ENCODE results near the gene FXR2. TPM values are rescaled to one million over a fixed set of nuclear protein-coding genes. Genes with fewer than 3 reads are reported as not detected.

The FXR2 gene
- total RNA-seq, 1 experiment from 2014 or later, result 49.7 TPM

GRCh38 chr17:7569571-7569970 lies 45.1 kb downstream of the FXR2 start:
- intact Hi-C loops (cut with micrococcal nuclease), result loop anchor here (10.0 kb wide), 1 partner anchor 85 kb away; the partner anchor contains the start of genes POLR2A and SLC35G6

More at GRCh38 chr17:7569571-7569970, 45.1 kb downstream of the FXR2 start:
- Histone ChIP-seq H3K27me3 (ENCODE audit: insufficient read depth, low read length) (no peaks in the 10 kb centered on the region), H4K20me1 (ENCODE audit: insufficient read depth) (peaks cover 9% of the 10 kb centered on the region; the same call in 1 of the 2 replicates), H3K27ac (ENCODE audit: low read depth, low read length) (no peak overlapping the region), H3K4me2 (ENCODE audit: low read length) (no peak overlapping the region), H3K4me1 (ENCODE audit: control insufficient read depth in 1 of 2, insufficient read depth in 2 of 2, low read length in 2 of 2) (peaks cover 5 to 28% of the 10 kb centered on the region in 2 experiments; a peak in 3 of 4 replicates), H3K9me3 (ENCODE audit: control insufficient read depth in 1 of 2, insufficient read depth in 1 of 2, low read depth in 1 of 2, low read length in 2 of 2) (no peaks in the 10 kb centered on the region), H2AFZ (ENCODE audit: low read depth, low read length, poor library complexity, severe bottlenecking) (no peak overlapping the region), H3K79me2 (ENCODE audit: insufficient read depth, low read length) (peaks cover 67% of the 10 kb centered on the region), H3K9me2 (ENCODE audit: insufficient read depth) (no peaks in the 10 kb centered on the region), H3K4me3 (replicated peaks in 1 of 2; ENCODE audit: low read depth in 1 of 2, low read length in 2 of 2) (no peak overlapping the region), H3K9ac (ENCODE audit: low read length) (no peak overlapping the region), H3K36me3 (ENCODE audit: control insufficient read depth in 1 of 2, insufficient read depth in 2 of 2, low read length in 2 of 2) (peaks cover 30 to 66% of the 10 kb centered on the region in 2 experiments)
- ChIA-PET POLR2A (no interaction called here), RAD21 (ENCODE audit: low non-redundant PET in 1 of 2, low total read pairs in 2 of 2, uncharacterized antibody in 2 of 2, unreplicated experiment in 2 of 2) (no interaction called here), CTCF (no interaction called here)
- ATAC-seq (no peak), DNase-seq (ENCODE audit: low read depth, low spot score) (no peak)
- BruUV-seq (replicated peaks), result no TSS peak
- TF ChIP-seq ZBTB33 (IDR thresholded peaks at IDR 0.05; ENCODE audit: extremely low read depth, insufficient replicate concordance, low read length) (no peak), CBX3 (IDR thresholded peaks at IDR 0.05; ENCODE audit: low read depth) (no peak), REST (IDR thresholded peaks at IDR 0.05; ENCODE audit: low read depth) (no peak)
